GM21528 (cell line): ENCODE data around the gene HLA-C.
"Not testable (repeated sequence)": the region's sequence is repeated elsewhere in the genome, so short reads cannot be mapped to it uniquely, and the experiment has no call there.

Experiments used
- ATAC-seq: cut with Tn5 transposase; IDR thresholded peaks from one replicate; pipeline ENCODE4 v1.9.1; 2021; ENCODE audit warnings: mild to moderate bottlenecking, moderate library complexity; ENCODE audit not compliant: unreplicated experiment, low FRiP score

The HLA-C gene

DNA sequence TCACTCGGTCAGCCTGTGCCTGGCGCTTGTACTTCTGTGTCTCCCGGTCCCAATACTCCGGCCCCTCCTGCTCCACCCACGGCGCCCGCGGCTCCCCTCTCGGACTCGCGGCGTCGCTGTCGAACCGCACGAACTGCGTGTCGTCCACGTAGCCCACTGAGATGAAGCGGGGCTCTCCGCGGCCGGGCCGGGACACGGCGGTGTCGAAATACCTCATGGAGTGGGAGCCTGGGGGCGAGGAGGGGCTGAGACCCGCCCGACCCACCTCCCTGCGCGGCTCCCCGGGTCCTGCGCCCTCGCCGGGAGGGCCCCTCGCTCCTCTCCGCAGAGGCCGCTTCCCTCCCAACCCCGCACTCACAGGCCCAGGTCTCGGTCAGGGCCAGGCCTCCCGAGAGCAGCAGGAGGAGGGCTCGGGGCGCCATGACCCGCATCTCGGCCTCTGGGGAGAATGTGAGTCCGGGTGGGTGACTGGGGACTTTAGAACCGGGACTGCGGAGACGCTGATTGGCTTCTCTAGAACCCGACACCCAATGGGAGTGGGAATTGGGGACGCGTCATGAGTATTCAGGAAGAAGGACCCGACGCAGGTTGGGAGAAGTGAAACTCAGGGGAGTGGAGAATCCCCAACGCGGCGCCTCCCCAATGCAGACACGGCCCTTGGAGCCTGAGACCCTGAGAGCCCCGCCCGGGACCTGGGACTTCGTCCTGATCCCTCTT is at the start of gene HLA-C:
Gene HLA-C (minus strand): TSS at position 452 of the 717 bp plus-strand sequence. CDS start 21 bp downstream, at position 431.
- ATAC-seq = peak; percentile 84

DNA sequence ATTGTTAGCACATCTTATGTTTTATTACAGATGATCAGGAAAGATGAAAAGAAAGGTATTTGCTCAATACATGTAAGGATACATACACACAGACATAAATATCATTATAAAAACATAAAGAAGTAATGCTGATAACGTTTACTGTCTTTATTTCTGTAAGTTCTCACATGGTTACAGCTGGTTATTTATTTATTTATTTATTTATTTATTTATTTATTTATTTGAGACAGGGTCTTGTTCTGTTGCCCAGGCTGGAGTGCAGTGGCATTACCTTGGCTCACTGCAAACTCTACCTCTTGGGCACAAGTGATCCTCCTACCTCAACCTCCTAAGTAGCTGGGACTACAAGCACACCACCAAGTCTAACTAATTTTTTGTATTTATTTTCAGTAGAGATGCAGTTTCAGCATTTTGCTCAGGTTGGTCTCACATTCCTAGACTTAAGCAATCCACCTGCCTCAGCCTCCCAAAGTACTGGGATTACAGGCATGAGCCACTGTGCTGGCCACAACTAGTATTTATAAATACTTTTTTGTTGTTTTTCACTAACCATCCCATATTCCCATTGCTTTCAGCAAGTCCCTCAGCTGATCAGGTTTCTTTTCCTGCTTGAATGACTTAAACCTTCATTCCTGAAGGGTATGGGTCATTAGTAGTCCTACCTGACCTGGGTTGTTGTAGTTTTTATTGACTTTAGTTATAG is 49.3 kb upstream of the HLA-C start:
- no peak for ATAC-seq

DNA sequence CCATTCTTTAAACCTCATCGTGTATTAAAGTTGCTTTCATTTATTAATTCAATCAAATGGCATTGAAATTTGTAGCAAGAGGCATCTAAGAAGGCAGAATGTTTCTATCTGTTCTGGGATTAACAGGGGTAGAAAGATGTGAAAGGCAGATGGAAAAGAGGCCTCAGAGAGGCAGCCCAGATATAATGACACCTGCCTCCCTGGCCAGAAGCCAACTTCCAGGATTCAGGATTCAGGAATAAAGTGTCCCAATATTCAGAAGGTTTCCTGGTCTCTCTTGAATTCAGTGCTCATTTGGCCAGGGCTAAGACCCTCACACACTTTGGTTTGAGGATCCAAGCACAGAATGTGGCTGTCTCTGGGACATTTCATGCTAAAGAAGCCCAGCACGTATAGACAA is 45.1 kb upstream of the HLA-C start:
- no peak for ATAC-seq

DNA sequence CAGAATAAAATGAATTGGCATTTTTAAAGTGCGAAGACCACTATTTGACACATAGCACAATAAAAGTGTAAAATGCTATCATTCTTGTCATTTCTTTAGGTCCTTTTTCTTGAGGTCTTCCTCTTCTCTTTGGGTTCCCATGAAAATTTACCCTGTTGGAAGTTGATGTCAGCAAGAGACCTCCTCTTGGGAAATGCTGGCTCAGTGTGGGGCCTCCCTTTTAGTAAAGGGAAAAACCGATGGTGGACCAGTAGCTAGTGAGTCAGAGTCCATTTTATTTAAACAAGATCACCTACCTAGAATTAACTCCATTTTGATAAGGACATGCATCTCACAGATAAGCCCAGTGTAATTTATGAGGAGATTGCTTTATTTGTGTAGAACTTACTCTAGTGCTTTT is 37.7 kb upstream of the HLA-C start:
- ATAC-seq = no peak

DNA sequence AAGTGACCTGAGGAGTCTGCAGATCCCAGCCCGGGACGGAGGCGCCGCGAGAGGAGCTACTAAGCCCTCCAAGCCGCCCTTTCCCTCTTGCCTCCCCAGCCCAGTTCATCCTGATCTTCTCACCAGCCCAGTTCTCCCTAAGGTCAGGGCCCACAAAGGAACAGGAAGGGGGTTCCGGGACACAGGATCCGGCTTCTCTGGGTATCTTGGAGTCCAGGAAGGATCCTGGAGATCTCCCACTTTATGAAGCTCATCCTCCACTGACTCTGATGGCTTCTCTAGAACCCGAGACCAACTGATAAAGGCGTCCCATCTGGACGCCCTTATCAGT is 36.9 kb upstream of the HLA-C start:
- no peak for ATAC-seq

DNA sequence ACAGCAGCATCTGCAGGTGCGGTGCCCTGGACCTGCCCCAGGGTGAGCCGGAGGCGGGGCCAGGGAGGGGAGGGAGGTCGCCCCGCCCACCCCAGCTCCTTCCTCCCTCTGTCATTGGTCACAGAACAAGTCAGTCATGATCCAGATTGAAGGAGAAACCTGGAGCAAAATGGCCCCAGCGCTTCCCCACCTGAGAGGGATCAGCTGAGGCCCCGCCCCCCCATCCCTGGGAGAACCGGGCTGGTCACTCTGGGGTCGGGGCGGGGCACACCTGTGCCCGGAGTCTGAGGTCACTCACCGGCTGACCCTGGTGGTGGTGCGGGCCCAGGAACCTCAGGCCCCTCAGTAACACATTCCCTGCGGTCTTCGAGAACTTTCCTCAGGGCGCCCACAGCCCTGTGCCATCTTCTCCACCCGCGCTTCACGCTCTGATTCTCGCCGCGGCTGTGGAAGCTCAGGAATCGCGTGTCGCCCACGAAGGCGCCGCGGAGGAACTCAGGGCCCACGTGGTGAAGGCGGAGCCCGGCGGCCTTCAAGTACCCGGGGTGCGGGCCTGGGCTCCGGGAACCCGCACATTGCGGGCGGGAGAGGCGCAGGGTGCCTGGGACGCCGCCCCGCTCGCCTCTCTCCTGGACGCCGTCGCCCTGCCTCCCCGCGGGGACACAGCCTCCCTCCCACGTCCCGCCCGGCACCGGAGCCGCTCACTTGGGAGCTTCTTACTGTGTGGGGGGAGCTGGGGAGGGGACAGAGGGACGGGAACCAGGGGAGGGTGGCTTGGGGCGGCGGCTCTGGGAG is 36.4 kb upstream of the HLA-C start:
- no peak for ATAC-seq

DNA sequence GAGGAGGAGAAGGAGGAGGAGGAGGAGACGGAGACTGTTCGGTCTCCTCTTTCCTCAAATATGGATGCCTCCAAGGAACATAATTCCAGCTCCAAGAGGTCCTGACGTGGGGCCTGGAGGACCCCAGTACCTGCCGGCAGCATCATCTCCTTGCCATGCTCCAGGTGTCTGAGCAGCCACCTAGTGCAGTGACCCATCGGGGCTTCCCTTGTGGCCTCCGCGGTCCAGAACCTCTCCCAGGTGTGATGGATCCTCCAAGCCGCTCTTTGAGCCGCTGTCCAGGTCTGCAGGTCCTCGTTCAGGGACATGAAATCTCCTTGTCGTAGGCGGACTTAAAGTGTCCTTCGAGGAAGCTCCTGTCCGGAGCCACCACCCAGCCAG is 35.8 kb upstream of the HLA-C start:
- no peak for ATAC-seq

DNA sequence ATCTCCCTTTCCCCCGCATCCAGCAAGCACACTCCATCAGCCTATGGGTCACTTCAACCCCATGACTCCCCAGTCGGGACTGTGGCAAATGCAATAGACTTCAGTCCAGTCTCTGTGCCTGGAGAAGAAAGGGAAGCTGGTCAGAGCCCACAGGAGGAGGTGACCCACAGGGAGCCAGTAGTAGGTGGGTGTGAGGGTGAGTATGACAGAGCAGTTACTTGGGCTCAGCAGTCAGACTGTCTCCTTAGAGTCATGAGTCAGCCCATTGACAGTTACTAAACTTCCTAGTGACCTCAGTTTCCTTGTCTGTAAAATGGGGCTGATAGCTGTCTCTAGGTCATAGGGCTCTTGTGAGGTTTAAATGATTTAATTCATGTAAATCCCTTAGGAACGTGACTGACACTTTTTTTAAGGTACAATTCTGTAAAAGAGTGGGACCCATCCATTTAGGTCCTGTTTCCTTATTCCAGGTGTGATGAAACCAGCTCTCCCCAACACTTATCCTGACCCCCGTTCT is 33.9 kb upstream of the HLA-C start:
- no peak for ATAC-seq

DNA sequence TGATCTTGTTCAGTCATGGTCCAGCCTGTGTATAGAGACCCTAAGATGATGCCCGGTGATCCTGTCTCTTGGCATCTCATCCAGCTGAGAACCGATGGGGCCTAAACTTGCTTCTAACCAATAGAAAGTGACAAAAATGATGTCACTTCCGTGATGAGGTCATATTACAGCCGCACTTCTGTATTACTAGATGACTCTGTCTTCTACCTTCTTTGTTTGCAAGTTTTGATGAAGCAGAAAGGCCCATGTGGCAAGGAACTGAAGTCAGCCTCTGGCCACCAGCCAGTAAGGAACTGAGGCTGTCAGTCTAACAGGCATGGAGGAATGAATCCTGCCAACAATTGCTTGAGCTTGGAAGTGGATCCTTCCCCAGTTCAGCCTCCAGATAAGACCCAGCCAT is 32.8 kb upstream of the HLA-C start:
- ATAC-seq = no peak

DNA sequence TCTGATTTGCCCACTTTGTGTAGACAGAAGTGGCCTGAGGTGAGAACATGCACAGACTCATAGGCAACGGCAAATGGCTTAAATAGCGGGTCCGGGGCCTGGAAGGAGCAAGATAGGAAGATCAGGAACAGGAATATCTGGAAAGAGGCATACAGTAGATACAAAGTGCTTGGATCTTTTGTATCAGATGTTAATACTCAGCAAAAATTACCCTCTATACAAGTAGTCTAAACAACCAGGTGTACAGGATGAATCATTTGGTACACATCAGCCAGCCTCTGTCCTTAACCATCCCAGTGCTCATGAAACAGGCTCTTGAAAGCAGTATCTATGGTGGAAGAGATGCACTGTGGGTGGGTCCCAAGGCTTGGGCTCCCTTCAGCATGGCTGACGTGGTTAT is 28.9 kb upstream of the HLA-C start:
- no peak for ATAC-seq

DNA sequence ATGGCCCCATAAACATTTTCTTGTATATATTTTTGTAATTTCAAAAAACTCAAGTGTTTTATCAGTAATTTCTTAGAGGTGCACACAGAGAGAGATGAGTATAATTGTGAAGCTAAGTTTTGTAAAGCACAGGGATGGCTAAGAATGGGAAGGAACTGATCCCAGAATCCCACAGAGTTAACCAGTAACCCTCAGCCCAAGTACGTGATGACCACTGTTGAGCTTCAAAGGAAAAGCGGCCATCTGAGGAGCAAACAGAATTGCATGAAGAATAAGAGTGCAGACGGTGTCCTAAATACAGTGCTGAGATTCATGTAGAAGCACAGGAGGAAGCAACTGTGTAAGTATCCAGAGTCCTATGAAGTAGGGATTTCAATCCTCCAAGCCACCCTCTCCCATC is 28.1 kb upstream of the HLA-C start:
- ATAC-seq = no peak

DNA sequence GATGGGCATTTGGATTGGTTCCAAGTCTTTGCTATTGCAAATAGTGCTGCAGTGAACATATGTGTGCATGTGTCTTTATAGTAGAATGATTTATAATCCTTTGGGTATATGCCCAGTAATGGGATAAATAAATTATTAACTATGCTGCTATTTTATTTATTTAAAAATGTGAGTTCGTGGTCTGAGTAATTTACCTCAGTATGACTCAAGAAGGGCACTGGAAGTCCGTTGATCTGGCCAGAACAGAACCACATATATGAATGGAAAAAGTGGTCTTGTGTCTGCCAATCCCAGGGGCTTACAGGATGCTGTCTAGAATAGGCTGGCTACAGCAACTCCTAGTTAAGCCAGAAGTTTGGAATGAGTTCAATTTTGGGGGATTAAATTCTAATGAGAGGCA is 27.6 kb upstream of the HLA-C start:
- ATAC-seq = no peak

DNA sequence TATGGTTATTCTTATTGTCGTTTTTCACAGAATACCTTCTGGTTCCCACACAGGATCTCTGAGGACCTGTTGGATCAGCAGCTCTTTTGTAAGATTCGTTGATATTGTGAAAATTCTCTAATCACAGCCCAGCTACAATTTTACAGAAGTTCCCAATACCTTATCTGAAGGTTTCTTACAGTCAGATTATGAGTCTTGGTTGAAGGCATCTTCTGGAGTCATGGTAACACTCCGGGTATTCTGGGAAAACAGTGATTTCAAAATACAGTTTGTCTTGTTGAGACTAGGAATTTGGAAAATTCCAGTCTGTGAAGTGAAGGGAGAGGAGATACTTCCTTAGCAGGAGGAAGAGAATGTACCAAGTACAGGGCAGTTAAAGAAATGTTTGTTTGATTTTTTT is 22.2 kb upstream of the HLA-C start:
- no peak for ATAC-seq

DNA sequence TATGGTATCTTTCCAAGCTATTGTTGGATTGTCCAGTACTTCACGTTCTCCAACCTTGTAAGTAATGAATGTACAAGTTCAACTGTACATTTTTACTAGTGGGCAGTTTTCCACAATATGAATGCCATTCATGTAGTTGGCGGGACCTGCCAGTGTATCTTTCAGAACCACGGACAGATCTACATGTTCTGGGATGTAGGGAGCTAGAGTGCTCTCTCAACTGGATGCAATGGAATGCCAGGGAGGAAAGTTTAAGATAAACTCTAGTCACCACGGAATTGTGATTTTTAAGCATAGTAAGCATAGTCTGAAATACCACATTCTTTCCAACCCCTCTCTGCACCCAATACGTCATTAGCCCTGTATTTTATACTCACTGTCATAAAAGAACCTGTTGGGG is 21.5 kb upstream of the HLA-C start:
- ATAC-seq = no peak

DNA sequence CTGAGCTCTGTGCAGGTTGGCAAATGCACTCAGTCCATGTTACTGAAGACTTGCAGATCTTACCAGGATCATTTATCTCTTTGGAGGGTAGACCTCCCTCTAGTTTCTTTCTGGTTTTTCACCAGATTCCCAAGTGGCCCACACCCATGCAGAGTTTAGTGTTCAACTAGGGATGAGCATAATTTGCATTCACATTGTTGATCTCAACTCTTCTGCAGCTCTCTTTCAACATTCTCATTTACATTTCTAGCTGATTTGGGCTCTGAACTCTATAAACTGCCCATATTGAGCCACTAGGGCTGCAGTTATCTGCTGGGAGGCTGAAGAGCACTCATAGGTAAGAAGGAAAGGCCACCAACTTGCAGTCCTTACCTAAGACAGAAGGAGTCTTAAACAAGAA is 17.9 kb upstream of the HLA-C start:
- ATAC-seq = no peak

DNA sequence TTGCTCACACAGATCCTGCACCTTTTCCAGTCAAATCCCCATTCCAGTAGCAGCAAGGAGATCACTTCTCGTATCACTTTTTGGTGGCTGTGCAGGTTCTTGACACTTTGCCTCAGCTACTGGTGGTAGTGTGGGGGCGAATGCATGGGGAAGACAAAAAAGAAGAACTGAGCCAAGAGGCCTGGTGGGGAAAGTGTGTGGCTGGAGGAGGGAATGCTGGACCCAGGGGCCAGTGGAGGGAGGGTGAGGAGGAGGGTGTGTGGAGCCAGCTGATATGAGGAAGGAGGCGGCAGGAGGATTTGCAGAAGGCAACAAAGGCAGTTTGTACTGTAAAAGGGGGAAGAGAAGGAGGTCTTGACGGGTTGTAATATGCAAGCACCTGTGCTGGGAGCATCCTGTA is 15.7 kb upstream of the HLA-C start:
- no peak for ATAC-seq

DNA sequence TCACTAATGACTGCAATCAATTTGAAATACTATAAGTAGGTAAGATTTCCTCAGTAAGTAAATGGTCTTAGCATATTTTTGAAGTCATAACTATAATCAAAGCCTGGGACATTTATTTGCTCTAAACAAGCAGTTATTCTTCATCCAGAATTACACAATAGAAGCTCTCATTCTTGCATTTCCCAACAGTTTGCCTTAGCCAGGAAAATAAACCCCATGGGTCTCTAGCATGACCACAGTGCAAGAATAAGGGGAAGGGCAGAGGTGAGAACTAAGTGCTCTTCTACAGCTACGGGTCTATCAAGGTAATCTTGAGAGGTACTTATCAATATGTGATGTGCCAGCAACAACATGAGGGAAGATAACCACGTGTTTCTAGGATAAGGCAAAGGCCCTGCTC is 14.1 kb upstream of the HLA-C start:
- no peak for ATAC-seq

DNA sequence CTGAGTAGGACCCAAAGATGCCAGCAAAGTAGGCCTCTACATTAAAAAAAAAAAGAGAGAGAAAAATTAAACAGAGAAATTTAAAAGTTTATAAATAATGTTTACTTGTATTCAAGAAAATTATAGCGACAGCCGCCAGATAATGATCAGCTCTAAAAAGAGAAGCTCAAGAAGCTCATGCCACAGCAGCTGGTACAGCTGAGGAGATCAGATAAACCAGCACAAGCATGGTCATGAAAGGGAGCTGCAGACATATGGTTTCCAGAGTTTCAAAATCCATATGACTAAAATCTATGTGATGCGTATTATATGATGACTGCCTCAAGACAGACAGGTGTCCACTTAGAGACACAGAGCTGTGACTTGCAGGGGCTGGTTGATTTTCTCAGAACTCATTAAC is 13.6 kb upstream of the HLA-C start:
- no peak for ATAC-seq

DNA sequence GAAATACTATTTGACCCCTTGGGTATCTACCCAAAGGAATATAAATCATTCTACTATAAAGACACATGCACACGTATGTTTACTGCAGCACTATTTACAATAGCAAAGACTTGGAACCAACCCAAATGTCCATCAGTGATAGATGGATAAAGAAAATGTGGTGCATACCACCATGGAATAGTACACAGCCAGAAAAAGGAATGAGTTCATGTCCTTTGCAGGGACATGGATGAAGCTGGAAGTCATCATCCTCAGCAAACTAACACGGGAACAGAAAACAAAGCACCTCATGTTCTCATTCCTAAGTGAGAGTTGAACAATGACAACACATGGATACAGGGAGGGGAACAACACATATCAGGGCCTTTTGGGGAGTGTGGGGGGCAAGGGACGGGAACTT is 7.8 kb upstream of the HLA-C start:
- ATAC-seq = not testable (repeated sequence)

DNA sequence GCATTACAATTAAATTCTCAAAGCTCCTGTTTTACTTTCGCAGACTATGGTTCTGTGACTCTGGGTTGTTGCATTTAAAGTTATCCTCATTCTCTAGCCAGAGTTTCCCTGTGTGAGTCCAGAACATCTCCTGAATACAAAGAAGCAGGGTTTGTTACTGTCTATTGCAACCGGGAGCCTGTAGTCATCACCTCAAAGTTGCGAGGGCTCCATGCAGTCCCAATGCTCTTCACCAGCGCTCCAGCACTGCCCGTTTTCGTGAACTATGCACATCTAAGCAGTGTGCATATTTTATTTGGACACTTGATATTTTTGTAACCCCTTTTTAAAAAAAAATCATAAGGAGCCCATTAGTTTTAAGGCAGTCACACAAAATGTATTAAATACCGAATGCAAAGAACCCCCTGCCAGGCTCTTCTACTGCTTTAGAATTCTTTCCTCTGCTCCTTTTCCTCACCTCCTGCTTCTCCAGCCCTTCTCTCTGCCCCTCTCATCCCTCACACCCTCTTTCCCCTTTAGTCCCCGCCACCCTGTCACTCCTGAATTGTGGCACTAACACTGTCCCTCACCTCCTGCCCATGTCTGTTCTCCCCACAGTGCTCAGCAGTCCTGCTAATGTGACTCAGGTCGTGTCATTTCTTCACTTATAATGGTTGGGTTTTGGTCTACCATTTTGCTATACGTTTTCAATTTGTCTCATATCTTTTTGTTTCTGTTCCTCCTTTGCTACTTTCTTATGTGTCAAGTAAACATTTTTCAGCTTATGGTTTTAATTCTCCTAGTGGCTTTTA is 1.1 kb upstream of the HLA-C start:
- no peak for ATAC-seq

DNA sequence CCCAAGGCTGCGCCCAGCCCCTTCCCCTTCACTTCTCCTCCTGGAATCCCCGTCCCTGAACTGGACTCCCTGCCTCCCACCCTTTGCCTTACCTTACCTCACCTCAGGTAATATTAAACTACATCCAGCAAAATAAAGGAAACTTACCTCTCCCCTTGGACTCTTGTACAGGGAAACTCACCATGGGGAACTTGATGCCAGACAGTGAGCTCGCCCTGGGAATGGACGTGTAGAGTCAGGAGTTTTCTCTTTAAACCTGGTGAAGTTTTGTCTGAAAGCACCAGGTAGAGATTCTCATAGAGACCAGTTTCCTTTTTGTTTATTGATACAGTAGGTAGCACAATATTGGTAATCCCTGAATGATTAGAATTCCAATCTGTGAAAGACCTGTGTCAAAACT is 544 bp upstream of the HLA-C start:
- ATAC-seq = no peak
